GM15510 (cell line): ENCODE results near the gene LDLRAD2.

Source experiments
- POLR2A ChIP-seq: IDR thresholded peaks from 3 replicates; pipeline ENCODE4 v1.6.1; 2011; ENCODE audit warnings: borderline replicate concordance; ENCODE audit not compliant: insufficient read length; ENCODE audit errors: extremely low read depth

Gene LDLRAD2

GRCh38 chr1:21857142-21857839 is 45.2 kb downstream of the LDLRAD2 start:
- no peak for TF ChIP-seq POLR2A

GRCh38 chr1:21857840-21858670 is 46.0 kb downstream of the LDLRAD2 start:
- no peak for TF ChIP-seq POLR2A

DNA sequence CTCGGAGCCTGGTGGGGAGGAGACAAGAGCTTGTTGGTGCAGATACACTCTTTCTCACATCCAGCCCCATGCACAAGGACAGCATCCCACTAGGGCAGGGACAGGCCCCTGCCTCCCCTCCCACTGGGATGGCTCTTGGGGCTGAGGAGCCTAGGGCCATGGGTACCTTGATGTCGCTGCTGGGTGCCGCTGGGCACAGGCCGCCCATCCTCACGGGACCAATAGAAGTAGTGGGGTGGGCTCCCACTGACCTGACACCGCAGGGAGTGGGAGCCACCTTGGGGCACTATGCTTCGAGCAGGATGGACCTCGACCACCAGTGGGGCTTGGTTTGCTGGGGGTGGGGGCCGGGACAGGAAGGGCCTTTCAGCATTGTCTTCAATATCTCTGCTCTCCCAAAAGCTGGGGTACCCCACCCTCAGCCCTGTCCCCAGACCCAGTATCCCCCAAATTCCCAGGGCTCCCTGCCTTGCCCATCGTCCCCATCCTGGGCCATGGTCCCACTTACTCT is 47.7 kb downstream of the LDLRAD2 start:
- TF ChIP-seq POLR2A, result no peak

DNA sequence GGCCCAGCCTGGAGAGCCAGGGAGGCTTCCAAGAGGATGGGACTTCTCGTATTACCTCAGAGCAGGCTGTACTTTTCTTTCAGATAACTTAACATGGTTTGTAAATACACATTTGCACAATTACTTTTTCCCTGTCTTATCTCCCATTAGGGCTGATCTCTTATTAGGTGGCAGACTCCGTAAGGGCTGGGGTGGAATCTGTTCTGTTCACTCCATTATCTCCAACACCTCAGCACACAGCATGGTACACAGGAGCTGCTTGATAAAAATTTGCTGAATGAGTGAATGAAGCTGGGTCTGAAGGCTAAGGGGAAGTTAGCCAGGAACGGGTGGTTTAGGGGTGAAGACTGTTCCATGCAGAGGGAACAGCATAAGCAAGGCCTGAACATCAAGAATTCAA is 48.9 kb downstream of the LDLRAD2 start:
- TF ChIP-seq POLR2A, result no peak

DNA sequence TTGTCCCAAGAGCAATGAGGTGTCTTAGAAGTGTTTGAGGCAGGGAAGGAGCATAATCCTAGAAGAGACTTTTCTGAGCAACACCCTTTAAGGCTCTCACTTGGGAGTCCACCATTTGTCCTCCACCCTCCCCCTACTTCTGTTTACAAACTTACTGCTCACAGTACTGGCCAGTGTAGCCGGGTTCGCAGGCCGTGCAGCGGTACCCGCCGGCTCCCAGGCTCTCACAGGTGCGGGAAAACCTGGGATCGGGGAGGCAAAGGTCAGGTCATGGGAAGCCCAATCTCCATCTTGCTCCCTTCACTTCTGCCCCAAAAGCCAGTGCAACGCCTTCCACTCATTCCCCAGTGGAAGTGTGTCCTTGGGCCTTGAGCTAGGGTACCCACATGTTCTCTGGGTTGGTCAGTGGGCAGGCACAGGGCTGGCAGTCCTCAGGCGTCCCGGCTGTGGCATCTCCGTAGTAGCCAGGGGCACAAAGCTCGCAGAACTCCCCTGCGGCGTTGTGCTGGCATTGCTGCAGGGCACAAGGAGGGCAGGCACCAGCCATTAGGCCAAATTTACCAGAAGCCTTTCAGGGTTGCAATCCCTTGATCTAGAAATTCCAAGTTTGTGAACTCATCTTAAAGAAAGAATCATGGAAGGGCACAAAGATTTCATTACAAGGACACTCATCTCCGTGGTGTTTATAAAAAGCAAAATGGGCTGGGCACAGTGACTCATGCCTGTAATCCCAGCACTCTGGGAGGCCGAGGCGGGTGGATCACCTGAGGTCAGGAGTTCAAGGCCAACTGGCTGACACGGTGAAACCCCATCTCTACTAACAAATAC is 49.8 kb downstream of the LDLRAD2 start:
- no peak for TF ChIP-seq POLR2A

- no peak for TF ChIP-seq POLR2A
Observed at GRCh38 chr1:21863981-21864380, 51.9 kb downstream of the LDLRAD2 start.

- TF ChIP-seq POLR2A, result no peak
Observed at GRCh38 chr1:21864730-21865129, 52.7 kb downstream of the LDLRAD2 start.

GRCh38 chr1:21865609-21865942 is 53.5 kb downstream of the LDLRAD2 start:
- TF ChIP-seq POLR2A, result no peak

DNA sequence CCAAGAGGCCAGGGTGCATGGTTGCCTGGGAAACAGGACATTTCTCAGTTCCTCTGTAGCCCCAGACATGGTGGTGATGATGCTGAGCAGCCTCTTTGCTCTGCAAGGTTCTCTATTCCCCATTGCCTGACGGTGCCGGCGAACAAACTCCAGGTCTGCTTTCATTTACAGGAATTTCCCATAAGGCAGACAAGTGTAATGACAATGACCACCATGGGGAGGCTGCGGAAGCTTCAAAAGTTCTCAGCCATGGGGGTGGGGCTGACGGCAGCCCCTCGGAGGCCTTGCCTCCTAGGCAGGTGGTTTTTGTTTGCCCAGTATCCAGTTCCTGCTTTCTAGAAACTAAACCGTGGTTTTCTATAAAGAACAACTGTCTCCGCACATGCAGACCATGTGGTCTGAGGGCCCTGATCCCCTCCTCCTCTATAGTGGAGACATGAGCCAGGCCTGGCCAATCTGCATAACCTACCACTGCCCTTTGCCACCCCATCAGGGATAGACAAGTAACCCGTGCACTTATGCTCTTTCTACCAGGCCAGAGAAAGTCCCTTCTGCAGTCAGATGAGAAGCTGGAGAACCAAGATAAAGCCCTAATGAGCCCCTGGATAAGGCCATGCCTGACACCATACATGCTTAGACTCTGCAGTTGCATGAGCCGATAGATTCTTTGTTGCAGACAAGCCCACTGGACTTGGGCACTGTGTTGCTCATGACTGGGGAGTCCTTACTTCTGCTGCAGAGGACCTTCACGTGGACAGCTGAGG is 54.1 kb downstream of the LDLRAD2 start:
- TF ChIP-seq POLR2A, result no peak

- TF ChIP-seq POLR2A, result no peak
Observed at GRCh38 chr1:21866707-21867043, 54.6 kb downstream of the LDLRAD2 start.

DNA sequence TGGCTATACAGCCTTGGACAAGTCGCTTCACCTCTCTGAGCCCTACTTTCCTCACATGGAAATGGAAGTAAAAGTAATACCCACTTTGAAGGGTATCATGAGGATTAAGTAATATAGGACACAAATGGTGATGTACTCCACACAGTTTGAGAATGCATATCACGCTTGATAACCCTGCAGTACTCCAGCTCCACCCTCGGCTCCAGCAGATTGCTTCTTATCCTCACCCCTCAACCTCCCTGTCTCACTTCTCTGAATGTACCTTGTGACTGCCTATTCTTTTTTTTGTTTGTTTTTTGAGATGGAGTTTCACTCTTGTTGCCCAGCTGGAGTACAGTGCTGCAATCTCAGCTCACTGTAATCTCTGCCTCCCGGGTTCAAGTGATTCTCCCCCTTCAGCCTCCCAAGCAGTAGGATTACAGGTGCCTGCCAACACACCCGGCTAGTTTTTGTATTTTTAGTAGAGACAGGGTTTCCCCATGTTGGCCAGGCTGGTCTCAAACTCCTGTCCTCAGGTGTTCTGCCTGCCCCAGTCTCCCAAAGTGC is 55.5 kb downstream of the LDLRAD2 start:
- TF ChIP-seq POLR2A, result no peak

- no peak for TF ChIP-seq POLR2A
Observed at GRCh38 chr1:21868482-21868881, 56.4 kb downstream of the LDLRAD2 start.

GRCh38 chr1:21868941-21869454 is 56.9 kb downstream of the LDLRAD2 start:
- TF ChIP-seq POLR2A, result no peak

- TF ChIP-seq POLR2A, result no peak
Observed at GRCh38 chr1:21869620-21870121, 57.6 kb downstream of the LDLRAD2 start.
